Astrocyte (in vitro differentiated cells and primary cell): ENCODE measurements around the gene B4GALNT1.

Experiments
- CTCF ChIP-seq: IDR thresholded peaks from 2 replicates; pipeline ENCODE4 v1.5.1; 2011; ENCODE audit warnings: low read depth, mild to moderate bottlenecking, inconsistent platforms, low read length, moderate library complexity; ENCODE audit not compliant: insufficient read depth
- EZH2 ChIP-seq: IDR thresholded peaks from 2 replicates; pipeline ENCODE4 v1.6.1; 2012; ENCODE audit warnings: mild to moderate bottlenecking, low read length, inconsistent platforms; ENCODE audit not compliant: insufficient read depth

- TF ChIP-seq CTCF (no peak), EZH2 (no peak)
Measured at GRCh38 chr12:57606821-57607220, 26.2 kb downstream of the B4GALNT1 start.
